Ovary (tissue), 3 donors: Measurements from ENCODE around the gene HRG.

Experiments
- POLR2A ChIP-seq: fragments of 450-650 bp; IDR thresholded peaks from one replicate; pipeline ENCODE4 v1.6.1; 2017; ENCODE audit warnings: antibody characterized with exemption, mild to moderate bottlenecking, moderate library complexity
- TF ChIP-seq, protein P1 (sequence below), 3 donors: fragments of 450-650 bp in 2 of 3; fragments of 200-600 bp in 1 of 3; IDR thresholded peaks; one replicate each; pipeline versions ENCODE4 v1.5.1 to v1.8.0; 2016 to 2022; ENCODE audit warnings: antibody characterized with exemption in 3 of 3, mild to moderate bottlenecking in 1 of 3
- donor health status: DM: no; HTN: no; CAD: no.

GRCh38 chr3:186644683-186645082 lies 21.1 kb upstream of the HRG start:
- TF ChIP-seq POLR2A = no peak
- TF ChIP-seq, protein P1, sequence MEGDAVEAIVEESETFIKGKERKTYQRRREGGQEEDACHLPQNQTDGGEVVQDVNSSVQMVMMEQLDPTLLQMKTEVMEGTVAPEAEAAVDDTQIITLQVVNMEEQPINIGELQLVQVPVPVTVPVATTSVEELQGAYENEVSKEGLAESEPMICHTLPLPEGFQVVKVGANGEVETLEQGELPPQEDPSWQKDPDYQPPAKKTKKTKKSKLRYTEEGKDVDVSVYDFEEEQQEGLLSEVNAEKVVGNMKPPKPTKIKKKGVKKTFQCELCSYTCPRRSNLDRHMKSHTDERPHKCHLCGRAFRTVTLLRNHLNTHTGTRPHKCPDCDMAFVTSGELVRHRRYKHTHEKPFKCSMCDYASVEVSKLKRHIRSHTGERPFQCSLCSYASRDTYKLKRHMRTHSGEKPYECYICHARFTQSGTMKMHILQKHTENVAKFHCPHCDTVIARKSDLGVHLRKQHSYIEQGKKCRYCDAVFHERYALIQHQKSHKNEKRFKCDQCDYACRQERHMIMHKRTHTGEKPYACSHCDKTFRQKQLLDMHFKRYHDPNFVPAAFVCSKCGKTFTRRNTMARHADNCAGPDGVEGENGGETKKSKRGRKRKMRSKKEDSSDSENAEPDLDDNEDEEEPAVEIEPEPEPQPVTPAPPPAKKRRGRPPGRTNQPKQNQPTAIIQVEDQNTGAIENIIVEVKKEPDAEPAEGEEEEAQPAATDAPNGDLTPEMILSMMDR (IDR thresholded peaks at IDR 0.05) = no peak
